NCI-H345 (cell line): ENCODE data around the gene PGS1.

Experiments
- DNase-seq: peaks from one replicate; lab custom pipeline; 2025; lab: John Stamatoyannopoulos, UW

PGS1 gene

DNA sequence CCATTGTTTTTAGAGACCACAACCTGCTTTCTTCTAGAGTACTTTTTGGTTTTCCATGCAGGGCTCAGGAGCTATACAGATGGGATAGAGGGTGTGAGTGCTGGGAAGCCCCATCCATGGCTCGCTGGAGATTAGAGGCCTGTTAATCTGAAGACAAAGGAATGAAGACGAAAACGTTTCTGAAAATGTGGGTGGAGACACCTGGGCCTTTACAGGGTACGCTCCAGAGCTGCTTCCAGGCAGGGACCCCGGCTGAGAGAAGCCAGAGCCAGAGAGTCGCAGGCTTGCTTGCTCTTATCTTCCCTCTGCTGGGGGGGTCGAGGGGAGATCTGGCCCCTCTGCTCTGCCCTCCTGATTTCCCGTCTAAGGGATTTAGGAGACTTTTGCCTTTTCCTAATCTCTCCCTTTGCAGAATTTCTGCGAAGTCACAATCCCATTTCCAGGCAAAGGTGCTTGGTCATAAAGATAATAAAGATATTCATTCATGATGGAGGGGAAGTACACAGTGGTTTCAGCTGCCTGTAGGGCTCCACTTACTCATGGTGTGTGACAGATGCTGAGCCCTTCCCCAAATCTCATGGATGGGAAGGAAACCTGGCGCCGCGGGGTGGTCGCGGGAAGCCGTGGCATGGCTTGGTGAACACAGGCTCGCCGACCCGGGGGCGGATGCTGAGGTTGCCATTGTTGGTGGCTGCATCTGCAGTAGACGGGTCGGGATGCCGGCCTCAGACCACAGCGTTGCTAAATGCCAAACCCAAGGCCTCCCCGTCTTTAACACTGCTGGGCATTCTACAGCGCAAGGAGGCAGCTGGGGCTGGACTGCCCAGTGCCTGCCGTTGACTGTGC lies 13.8 kb upstream of the PGS1 start:
- no peak for DNase-seq

DNA sequence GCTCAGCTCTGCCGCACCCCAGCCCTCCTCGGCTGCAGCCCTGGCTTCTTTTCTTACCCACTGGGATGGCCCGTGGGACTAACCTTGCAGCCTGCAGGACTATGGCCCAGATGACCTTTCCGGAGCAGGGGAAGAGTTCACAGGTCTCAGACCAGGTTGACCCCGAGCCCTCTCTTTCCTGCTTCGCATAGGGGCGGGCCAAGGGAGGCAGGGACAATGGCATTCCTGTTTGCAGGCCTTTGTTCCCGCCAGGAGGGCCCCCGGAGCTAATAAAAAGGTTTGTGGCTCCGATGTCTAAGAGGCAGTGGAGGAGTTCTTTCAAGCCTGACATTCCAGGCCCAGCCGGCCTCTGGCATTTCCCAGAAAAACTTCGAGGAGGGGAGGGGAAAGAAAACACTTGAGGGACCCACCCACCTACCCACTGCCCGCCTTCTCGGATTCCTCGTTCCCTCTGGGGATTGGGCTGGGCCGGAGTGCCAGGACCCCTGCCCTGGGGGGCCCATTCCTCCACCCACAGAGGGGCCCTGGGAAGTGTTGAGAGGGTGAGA lies 12.8 kb upstream of the PGS1 start:
- no peak for DNase-seq

DNA sequence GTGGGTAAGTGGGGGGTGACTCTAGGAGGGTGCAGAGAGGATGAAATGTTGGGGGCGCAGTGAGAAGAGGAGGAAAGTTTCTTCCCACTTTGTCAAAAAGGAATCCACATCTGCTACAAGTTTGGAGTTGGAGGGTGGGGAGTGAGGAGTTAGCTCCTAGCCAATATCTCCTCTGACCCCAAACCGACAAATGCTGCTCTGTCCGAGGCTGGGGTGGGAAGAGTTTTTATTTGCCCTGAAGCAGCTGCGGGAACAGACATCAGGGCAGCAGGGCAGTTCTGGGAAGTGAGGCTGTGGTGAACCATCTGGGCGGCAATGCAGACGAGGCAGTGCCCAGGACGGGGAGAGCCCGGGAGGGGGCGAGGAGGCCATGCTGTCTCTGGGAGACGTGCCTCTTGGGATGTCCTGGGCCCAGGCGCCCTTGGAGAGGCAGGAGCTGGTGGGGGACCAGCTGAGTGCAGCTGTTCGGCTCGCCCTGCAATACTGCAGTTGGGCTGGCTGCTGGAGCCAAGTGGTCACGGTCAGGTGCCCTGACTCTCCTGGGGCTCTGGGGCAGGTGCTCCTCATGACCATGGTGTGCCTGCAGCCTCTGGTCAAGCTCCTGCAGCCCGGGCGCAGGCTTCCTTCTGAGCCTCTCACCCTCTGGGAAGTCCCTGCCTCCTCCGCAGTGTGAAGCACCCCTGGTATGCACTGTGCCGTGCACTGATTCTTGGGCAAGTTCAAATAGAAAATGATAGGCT lies 12.2 kb upstream of the PGS1 start:
- no peak for DNase-seq

DNA sequence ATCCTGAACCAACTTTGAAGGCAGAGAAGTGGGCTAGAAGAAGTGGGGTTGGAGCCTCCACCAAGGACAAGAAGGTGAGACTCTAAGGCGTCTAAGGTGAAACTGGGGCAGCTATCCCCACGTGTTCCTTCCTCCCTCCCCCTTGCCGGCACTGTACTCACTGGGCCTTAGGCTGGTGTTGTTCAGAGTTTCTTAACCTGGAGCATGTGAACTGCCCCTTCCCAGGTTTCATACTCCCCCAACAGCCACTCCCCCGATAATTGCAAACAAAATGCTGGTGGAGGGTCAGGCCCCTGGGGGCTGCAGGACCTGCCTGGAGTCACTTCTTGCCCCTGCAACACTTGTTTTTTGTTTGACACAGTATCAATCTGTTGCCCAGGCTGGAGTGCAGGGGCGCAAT lies 11.3 kb upstream of the PGS1 start:
- DNase-seq: no peak

DNA sequence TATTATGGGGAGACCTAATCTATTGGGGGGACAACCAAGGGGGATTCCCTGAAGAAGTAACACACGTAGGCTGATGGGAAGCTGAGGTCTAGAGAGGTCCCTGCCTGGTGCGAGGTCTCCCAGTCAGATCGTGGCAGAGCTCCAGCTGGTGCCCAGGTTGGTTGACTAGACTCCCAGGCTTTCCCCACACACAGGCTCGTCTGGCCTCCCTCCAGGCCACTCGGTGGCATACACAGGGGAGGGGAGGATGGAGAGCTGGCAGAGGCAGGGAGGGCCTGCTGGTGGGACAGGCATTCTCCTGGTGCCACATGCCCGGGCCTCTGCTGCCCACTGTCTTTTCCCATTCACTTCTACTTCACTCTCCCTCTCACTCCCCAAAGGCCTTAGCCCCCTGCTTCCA lies 10.1 kb upstream of the PGS1 start:
- no peak for DNase-seq

DNA sequence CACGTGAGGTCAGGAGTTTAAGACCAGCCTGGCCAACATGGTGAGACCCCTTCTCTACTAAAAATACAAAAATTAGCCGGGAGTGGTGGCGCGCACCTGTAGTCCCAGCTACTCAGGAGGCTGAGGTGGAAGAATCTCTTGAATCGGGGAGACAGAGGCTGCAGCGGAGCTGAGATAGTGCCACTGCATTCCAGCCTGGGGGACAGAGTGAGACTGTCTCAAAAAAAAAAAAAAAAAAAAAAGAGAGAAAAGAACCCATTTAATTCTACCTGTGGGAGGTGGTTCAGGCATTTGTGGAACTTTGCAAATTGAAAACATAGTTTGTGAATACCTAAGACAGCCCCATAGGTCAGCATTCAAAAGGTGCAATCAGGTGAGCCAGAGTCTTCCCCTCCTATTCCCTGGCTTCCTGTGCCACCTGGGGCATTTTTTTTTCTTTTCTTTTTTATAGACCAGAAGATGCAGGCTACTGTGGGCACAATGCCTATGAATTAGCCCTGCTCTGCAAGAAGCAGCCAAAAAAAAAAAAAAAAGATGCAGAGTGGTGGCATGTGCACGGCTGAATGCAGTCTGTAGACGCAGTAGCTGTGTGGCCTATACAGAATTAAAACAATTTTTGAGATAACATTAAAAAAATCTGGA lies 9.5 kb upstream of the PGS1 start:
- no peak for DNase-seq

DNA sequence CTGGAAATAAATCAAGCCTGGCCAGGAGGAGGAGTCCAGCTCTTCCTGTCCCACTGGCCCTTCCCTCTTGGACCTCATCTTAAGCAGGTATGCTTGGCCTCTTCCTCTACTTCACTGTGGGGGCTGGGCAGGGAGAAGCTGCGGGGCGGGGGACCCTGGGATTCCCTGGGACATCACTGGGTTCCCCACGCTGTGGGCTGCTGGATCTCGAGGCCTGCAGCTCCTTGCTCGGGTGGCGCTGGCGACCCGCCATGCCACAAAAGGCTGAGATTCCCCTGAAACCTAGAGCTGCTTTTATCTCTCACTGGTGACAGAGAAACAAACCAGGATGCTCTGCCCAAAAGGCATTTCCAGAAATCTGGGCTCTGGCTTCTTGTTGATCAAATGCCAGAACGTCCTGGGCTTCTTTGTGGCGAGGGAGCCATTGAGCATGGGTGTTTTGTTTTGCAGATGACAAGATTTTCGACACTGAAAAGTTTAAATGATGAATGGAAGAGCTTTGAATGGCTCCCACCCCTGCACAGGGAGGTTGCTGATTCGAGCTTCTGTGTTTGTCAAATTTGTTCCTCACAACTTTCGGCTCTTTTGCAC lies 8.6 kb upstream of the PGS1 start:
- DNase-seq: no peak

DNA sequence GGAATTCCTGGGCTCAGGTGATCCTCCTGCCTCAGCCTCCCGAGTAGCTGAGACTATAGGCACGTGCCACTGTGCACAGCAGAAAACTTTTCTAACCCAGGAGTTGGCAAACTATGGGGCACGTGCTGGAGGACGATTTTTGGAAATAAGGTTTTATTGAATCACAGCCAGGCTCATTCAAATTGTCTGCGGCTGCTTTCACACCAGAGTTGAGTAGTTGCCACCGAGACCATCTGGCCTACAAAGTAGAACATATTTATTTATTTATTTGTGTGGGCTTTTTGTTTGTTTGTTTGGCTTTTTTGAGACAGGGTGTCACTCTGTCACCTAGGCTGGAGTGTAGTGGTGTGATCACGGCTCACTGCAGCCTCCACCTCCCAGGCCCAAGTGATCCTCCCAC lies 7.4 kb upstream of the PGS1 start:
- DNase-seq: no peak

DNA sequence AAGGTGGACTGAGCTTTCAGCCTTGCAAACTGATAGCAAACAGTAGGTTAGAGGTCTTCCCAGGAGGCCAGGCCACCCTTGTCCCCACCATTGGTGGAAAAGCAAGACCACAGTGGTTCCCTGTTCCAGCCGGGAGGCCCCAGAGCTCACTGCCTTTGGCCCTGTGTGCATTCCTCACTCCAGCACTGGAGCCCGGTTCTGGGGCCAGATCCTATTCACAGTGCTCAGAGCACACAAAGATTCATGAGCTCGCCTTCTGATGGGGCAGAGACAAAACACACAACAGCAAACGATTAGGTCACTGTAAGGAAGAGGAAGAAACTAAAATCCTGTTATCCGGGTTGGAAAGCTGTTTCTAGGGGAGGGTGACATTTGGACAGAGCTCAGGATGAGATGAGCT lies 5.6 kb upstream of the PGS1 start:
- DNase-seq: no peak

DNA sequence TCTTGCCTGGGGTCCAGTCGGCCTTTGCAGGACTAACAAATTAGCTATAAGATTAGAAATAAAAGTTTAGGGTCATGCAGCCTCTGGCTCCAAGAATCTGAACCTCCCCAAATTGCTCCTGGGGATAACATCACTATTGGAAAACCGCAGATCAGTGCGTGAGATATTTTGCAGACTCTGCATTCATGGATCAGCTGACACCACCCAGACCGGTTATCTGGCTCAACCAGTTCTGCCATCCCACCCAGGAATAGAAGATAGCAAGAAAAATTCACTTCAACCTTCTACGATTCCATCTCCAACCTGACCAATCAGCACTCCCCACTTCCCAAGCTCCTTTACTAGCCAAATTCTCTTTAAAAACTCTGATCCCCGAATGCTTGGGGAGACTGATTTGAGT lies 4.3 kb upstream of the PGS1 start:
- DNase-seq: no peak

DNA sequence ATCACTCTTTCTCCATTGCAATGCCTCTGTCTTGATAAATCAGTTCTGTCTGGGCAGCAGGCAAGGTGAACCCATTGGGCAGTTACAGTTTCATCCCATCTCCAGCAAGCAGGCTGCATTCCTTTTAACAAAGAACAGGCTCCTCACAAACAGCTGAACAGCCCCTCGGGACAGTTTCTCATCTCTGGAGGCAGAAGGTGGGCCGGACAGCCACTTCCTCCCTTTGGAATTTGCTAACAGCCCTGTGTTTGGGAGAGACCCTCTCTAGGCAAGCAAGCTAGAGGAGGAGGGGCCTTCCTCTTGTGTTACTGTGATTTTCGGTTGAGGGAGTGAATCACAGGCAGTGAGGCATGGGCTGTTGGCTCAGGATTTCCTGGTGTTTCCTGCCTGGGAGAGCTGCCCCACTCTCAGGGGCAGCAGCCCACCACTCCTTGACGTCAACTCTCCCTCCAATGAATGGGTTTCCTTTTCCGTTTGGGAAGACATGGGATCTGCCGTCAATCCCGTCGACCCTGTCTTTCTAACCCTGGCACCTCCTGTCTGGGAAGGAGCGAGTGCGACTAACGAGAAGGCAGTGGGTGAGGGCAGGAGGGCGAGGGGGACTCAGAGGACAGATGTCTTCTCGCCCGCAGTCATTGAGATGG lies 3.7 kb upstream of the PGS1 start:
- DNase-seq: no peak

DNA sequence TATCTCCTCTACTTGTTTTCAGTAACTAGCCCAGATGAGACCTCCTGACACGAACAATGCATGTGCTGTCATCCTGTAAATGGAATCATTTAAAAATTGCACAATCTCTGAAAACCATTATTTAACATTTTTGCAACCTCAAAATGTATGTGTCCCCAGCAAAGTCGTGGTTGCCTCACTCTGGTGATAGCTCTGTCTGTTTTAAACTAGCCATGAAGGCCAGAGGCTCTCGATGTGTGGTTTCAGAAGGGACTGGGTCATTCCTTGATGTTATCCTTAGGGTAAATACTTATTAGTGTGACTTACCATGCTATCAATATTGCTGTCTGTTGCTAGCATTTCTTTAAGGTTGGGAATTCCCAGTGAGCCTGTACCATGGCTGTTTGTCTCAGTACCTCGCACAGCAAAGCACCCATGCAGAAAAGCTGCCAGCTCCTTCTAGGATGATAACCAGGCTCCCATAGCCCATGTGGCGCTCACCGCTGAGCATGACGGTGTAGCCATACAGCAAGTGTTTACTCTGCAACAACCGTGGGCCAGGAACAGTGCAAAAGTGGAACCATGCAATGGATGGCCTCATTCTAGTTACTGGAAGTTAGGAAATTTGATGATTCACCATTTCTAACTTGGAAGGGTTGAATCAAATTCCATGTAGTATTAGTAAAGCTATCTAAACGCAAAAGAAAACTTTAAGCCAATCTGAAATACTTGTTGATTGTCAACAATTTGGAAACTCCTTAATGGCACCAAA lies 2.9 kb upstream of the PGS1 start:
- DNase-seq: no peak

DNA sequence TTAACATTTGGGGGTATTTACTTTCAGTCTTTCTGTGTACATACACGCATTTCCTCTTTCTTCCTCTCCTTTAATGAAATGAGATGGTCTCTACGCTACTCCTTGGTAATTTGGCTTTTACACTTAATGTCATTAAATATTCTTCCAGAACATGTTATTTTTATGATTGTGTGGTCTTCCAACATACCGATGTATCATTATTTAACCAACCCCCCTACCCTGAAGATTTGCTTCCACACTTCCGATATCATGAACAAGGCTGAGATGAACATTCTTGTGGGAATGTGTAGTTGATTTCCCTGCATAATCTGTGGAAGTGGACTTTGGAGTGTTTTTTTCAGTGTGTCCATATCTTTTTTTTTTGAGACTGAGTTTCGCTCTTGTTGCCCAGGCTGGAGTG lies 2.3 kb upstream of the PGS1 start:
- DNase-seq: no peak

DNA sequence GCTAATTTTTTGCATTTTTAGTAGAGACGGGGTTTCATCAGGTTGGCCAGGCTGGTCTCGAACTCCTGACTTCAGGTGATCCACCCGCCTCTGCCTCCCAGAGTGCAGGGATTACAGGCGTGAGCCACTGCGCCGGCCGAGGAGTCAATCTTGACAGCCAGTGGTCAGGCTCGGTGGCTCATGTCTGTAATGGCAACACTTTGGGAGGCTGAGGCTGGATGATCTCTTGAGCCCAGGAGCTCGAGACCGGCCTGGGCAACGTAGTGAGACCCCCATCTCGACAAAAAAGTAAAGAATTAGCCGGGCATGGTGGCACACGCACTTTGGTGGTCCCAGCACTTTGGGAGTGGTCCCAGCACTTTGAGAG lies 608 bp upstream of the PGS1 start:
- DNase-seq: no peak

DNA sequence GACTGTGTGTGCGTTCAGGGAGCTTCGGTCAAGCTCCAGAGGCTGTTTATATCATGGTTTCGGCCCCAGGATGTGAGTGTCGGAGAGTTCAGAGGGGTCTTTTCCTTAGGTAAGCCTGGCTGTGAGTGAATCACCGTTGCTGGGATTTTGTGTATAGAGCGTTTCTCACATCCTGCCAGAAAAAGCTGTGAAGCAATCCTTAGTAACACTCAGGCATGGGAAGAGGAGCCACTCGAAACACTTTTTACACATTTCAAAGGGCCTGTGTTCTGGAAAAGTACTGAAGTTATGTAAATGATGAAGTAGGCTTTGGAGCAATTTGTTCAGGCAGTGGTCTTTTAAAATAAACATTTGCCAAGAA lies 662 bp downstream of the PGS1 start:
- no peak for DNase-seq

DNA sequence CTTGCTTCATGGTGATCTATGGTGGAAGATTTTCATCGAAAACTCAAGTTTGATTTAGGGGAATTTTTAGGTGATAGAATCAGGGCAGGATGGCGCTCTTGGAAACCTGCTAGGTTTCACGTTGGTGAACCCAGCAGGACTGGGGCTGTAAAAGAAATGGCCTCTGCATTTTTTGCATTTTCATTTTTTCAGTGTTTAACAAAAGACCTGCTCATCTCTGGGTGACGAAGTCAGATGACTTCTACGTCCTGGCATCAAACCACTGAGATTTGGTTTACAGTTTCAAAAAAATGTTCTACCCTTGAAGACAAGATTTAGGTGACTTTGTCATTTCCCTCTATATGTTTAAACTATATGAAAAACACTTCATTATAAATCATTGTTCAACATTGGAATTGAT lies 1.9 kb downstream of the PGS1 start:
- DNase-seq: no peak

DNA sequence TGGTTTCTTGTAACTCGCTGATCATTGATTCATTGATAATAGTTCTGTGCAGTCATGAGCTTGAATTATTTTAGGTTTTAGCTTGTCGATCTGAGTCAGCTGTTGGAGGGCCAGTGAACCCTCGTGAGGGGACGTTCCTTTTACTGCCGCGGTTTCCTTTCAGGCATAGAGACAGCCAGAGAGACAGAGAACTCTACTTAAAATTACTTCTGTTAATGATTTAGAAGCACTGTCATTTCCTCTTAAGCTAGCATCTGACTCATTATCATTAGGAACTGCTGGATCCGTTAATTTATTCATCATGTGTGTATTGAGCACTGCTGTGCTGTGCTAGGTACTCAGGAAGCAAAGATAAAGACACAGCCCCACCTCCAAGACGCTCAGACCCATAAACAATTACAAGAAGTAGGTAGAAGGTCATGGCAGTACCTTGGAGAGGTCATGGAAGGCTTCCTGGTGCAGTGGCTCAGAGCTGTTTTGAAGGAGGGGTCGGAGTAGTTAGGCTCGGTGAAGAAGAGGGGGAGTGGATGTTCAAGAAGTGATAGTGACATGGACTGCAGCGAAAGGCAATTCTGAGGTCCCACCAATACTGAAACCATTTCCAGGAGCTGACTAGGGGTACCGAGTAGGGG lies 3.3 kb downstream of the PGS1 start:
- DNase-seq: no peak

DNA sequence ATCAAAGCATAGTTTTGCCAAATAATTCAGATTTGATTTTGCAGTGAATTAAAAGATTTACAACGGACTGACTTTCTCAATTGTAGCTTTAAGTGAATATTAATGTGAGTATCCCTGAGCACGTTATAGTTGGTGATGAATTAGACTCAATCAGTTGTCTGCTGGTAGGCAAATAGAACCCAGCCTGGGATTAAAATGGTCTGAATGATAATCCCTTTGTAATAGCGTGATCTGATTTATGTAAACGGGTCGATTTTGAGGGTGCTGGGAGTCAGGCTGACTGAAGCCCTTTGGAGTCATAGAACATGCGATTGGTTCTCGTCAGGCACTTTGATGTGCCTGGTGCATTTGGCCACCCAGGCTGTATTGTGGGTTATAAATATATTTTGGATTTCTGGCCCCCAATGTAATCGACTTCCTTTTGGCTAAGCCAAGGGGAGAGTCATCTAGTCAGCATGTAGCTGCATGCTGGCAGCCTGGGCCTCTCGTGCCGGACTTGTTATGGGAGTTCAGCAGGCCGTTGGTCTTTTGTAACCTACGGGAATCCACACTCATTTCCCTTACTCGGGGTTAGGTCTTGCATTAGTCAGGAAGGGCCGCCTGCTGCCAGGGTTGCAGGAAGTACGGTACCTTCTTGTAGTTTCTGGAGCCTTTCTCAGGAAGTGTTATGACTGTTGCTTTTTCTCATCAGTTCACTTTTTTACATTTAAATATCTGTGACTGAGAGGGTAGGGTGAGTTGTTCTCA lies 5.4 kb downstream of the PGS1 start:
- no peak for DNase-seq

DNA sequence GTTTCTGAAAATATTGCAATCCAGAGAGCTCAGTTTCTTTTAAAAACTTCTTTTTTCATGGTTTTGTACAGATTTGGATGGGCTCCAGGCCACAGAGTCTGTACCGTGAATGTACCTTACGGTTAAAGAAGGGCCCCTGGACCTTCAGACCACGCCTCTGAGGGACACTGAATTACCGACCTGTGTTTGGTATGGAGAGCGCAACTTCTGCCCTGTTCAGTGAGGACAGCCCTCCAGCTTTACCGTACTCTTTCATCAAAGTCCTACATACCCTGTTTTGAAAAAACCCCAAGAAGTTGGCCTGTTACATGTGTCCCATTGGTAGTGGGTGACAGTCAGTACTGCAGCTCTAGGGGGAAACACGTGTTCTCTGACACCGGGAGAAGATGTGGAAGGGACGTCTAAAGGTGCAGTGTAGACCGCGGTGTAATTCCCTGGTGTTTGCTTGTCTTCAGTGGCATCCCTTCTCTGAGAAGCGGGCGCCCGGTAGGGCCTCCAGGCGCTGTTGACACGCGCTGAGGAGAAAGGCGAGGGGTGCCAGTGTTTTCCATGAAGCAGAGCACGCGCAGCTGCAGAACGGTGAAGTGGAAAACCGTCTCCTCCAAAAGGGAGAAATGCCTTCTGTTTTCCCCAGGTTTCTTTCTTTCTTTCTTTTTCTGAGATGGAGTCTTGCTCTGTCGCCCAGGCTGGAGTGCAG lies 6.2 kb downstream of the PGS1 start:
- no peak for DNase-seq
